ENCODE data around the gene GSS.

DNA sequence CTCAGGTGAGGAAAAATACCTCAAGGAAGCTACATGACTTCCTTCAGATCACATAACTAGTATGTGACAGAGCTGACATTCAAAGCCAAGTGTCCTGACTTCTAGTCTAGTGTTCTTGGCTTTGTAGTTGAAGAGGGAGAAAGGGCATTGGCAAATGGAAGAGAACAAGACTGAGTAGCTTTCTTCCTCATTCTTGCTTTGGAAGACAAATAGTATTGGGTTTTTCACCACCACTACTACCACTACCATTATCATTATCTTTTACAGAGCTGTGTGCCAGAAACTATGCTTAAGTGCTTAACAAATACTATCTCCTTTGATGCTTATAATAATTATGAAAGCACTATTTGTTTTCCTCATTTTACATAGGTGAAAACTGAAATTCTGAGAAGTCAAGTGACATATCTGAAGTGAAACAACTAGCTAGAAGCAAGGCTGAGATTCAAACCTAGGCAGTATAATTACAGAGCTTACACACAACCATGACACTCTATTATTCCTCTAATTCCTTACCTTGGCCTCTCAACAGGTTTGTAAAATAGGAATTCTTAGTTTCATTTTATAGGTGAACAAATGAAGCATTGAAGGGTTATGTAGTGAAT, 72.4 kb downstream of the GSS start:
- TF ChIP-seq ZNF384 (IDR thresholded peaks at IDR 0.05) (no peak), L3MBTL2 (conservative IDR thresholded peaks at IDR 0.05) (no peak), FOXM1 (IDR thresholded peaks at IDR 0.05; ENCODE audit: borderline replicate concordance) (no peak), SUZ12 (IDR thresholded peaks at IDR 0.05) (no peak), NFRKB (IDR thresholded peaks at IDR 0.05) (no peak), ELF4 (IDR thresholded peaks at IDR 0.05) (no peak), FOXK2 (IDR thresholded peaks at IDR 0.05) (no peak)
